HG03064 (cell line): ENCODE measurements around the gene PAX3.

Source experiments
- ATAC-seq: cut with Tn5 transposase; IDR thresholded peaks from one replicate; pipeline ENCODE4 v1.9.1; 2021; ENCODE audit warnings: low read depth; ENCODE audit not compliant: unreplicated experiment

The PAX3 gene

GRCh38 chr2:222298311-222299150, at the start of gene PAX3:
Gene PAX3 (minus strand): TSS chr2:222298998. CDS start chr2:222298615, 383 bp downstream.
- no peak for ATAC-seq

- ATAC-seq: no peak
These were observed 42.5 kb upstream of the PAX3 start for GRCh38 chr2:222341331-222341730.

GRCh38 chr2:222338374-222338773, 39.6 kb upstream of the PAX3 start:
- ATAC-seq: no peak

GRCh38 chr2:222336931-222337330, 38.1 kb upstream of the PAX3 start:
- no peak for ATAC-seq

GRCh38 chr2:222336442-222336841, 37.6 kb upstream of the PAX3 start:
- no peak for ATAC-seq

GRCh38 chr2:222334914-222335313, 36.1 kb upstream of the PAX3 start:
- no peak for ATAC-seq

- ATAC-seq: no peak
These were observed 34.6 kb upstream of the PAX3 start for GRCh38 chr2:222333397-222333796.

GRCh38 chr2:222332116-222332515, 33.3 kb upstream of the PAX3 start:
- no peak for ATAC-seq

GRCh38 chr2:222330910-222331309, 32.1 kb upstream of the PAX3 start:
- no peak for ATAC-seq

GRCh38 chr2:222322236-222322635, 23.4 kb upstream of the PAX3 start:
- no peak for ATAC-seq

GRCh38 chr2:222320436-222321395, 21.9 kb upstream of the PAX3 start:
- ATAC-seq: no peak

- peak; percentile 48 for ATAC-seq
These were observed 21.0 kb upstream of the PAX3 start for GRCh38 chr2:222319586-222320435.

- ATAC-seq: peak; percentile 35
These were observed 20.2 kb upstream of the PAX3 start for GRCh38 chr2:222318712-222319585.

- peak; percentile 40 for ATAC-seq
These were observed 19.4 kb upstream of the PAX3 start for GRCh38 chr2:222318026-222318711.

GRCh38 chr2:222315443-222316121, 16.8 kb upstream of the PAX3 start:
- ATAC-seq: no peak

- ATAC-seq: no peak
These were observed 15.0 kb upstream of the PAX3 start for GRCh38 chr2:222313816-222314215.

GRCh38 chr2:222311978-222312738, 13.4 kb upstream of the PAX3 start:
- no peak for ATAC-seq
